Fibroblast of skin of right quadriceps (primary cell): ENCODE results near the gene FSTL3.
"Not testable (repeated sequence)": the region's sequence is repeated elsewhere in the genome, so short reads cannot be mapped to it uniquely, and the experiment has no call there.

ENCODE experiments used
- DNase-seq: peaks from one replicate; pipeline ENCODE4 v3.0.0-alpha.2; 2013

FSTL3 gene

DNA sequence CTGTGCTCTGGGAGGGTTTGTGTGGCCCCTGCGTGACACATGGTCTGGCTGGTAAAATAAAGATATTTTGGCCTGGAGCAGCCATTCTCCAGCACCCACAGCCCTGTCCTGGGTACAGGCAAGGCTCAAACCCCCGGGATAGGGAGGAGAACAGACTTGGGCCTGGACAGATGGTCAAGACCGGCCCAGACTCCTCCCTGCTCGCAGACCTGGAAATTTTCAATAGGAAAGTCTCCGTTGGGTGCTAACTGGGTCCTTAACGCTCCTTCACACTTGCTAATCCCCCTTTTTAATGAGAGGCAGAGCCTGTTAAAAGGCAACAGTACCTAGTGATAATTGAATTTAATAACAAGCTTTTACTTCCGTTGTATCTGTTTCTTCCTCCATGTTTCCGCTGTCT lies 35.1 kb downstream of the FSTL3 start:
- DNase-seq, result no peak

DNA sequence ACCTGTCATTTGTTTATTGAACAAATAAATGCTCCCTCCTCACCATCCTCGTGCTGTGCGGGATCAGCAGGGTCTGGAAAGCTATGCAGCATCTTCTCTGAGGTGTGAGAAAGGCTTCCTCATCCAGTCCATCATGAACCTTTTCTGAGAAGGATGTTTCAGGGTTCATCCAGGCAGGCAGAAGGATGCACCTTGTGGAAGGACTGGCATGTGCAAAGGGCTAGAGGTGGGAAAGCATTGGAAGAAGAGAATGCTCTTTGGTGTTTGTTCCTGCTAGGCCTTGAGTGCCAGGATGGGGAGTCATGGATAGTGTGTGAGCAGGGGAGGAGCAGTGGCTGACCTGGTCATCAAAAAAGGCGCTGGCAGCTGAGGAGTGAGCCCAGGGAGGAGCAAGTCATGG lies 39.2 kb downstream of the FSTL3 start:
- no peak for DNase-seq

DNA sequence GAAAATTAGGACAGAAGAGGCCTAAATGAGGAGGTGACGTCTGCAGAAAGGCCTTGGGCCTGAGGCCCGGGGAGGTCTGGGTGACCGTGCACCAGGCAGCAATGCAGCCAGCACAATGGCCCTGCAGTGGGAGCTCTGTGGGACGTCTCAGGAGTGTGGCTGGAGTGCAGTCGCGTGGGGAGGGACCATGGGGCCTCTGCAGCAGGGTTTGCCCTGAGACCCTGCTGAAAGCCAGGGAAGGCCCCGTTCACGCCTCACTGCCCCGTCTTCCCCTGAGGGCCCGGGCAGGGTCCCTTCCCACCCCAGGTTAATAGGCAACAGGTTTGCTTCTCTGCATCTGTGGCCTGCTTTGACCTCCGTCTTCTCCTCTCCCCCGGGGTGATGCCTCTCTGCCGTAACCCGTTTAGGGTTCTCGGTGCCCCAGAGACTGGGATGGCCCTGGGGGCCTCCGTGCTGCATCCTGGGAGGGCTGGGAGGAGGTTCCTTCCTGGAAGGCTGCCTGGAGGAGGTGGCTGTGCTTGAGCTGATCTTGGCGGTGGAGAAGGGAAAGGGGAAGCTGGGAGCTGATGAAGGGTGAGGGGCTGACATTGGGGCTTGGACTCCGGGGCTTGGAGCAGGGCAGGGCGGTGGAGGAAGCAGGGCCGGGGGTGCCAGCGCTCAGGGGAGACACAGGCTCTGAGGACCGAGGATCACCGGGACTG lies 42.2 kb downstream of the FSTL3 start:
- DNase-seq, result no peak

DNA sequence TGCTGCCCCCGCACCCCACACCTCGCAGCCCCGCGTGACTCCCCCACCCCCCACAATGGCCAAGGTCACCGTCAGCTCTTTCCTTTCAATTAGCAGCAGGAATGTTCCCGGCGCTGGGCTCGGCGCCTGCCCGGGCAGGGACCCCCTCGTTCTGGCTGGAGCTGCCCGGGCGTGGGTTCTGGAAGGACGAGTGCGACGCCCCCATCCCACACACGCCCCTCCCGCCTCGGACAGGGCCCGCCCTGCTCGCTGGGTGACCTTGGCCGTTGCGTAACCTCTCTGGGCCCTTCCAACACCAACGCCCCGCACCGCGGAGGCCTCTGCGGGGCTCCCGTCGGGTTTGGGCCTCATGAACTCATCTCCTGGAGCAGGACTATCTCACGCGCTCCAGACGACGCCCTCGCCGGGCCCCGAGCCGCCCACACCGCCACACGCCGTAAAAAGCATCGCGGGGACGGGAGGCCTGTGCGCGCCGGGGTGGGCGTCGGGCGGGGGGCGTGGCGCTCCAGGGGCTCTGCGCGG lies 42.9 kb downstream of the FSTL3 start:
- DNase-seq, result no peak

DNA sequence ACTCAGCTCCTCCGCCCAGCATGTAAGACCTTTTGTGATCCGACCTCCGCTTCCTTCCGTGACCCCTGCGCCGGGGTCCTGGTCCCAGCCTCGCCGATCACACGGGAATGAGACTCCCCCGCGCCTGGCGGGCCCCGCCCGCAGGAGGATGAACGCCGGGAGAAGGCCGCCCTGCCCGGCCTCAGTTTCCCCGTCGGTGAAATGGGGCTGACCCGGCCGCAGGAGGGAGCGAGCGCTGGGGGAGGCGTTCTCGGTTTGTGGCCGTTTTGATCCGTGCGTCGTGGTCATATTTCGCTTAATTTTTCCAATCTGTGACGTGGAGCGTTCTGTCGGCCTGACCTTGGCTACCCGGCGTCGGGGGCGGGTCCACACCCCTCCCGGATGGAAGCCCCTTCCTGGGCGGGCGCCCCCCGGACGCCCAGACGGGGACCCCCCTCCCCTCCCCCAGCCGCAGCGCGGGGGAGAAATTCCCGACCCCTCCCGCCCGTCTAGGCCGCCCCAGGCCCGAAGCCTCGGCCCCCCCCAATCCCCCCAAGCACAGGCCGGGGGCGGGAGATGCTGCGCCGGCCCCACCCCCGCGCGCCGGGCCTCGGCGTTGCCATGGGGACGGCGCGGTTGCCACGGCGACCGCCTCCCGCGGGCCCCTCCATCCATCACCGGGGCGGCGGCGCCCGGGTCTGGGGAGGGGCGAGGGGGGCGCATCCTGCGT lies 43.6 kb downstream of the FSTL3 start:
- no peak for DNase-seq

DNA sequence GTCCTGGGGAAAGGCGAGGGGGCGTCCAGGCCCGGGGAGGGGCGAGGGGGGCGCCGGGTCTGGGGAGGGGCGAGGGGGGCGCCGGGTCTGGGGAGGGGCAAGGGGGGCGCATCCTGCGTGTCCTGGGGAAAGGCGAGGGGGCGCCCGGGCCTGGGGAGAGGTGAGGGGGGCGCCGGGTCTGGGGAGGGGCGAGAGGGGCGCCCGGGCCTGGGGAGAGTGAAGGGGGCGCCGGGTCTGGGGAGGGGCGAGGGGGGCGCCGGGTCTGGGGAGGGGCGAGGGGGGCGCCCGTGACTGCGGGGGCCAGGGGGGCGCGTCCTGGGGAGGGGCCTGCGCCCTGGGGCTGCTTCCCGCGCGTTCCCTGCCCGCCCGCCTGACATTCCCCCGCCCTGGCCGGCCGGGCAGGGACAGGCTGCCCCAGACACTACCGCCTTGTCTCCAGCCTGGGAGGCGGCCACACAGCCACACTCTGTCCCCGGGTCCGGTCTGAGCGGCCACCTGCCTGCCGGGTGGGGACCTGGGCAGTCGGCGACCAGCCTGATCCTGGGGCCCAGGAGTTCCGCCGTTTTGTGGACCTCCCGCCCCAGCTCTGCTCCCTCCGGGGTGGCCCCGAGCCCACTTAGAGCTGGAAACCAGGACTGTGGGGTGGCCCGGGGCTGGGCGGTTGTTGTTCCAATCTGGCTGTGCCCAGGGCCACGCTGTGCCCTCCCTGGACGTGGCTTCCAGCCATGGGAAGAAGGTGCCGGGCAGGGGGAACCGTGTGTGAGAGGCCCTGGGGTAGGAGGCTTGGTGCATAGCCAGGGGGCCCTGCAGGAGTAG lies 44.4 kb downstream of the FSTL3 start:
- DNase-seq, result no peak

DNA sequence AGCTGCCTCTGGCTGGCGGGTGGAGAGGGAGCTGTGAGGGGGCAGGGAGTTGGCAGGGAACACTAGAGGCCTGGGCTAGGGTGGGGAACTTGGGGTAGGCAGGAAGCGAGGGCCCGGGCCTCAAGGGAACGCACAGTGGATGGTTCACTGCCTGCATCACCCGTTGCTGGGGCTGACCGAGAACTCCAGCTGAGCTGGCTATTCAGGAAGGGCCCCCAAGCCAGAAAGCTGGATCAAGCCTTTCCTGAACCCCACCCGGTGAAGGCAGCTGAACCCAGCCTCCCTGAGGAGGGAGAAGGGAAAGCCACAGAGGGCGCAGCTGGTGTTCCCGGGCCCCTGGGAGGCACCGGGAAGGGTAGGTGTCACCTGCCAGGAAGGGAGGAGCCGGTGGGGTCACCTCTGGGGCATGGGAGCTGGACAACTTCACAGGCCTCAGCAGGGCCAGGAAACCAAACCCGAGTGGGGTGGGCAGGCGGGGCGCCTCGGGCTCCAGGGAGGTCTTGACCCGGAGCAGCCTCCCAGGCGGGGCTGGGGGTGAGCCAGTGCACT lies 46.4 kb downstream of the FSTL3 start:
- DNase-seq, result no peak

DNA sequence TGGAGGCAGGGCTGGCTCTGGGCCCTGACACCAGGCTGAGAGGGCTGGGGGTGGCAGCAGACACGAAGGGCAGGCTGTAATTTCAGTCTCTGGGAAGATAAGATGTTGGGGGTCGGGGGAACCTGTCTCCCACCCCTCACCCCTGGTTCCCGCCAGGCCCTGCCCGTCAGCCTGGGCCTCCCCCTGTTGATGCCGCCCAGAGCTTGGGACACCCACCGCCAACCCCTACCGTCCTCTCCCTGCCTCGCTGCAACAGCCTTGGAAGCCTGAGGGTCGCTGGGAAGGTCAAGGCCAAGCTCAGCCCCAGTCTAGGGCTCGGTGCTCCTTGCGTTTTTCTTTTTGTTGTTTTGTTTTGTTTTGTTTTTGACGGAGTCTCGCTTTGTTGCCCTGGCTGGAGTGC lies 47.1 kb downstream of the FSTL3 start:
- no peak for DNase-seq

DNA sequence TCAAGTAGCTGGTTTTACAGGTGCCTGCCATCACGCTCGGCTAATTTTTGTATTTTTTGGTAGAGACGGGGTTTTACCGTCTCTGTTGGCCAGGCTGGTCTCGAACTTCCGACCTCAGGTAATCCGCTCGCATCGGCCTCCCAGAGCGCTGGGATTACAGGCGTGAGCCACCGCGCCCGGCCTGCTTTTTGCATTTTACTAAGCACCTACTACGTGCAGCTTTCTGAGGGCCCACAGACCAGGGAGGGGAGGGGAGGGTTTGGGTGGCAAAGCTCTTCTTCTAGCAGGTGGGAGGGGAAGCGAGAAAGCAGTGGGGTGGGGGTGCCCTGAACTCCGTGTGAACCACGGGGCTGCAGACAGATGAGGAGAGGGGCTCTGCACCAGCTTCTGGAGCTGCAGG lies 47.5 kb downstream of the FSTL3 start:
- DNase-seq, result no peak

DNA sequence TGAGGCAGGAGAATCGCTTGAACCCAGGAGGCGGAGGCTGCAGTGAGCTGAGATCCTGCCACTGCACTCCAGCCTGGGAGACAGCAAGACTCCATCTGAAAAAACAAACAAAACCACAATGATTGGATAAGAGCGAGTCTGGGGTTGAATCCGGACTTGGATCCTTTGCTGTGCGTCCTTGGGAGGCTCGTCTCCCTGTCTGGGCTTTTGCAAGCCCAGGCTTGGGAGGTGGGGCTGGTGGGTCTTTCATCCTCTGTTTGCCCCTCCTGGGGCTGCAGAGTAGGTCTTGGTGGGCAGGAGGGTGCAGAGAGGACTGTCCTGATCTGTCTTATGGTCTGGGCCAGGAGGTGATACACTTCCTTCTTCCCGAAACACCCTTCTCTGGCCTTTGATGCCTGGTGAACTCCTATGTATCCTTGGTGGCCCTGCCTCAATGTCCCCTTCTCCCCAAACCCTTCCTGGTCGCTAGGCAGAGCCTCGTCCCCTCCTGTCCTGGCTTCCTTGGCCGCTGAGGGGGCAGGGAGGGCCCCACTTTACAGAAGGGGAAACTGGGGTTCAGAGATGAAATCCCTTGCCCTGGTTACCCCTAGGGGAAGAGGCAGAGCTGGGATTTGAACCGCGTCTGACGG lies 49.4 kb downstream of the FSTL3 start:
- DNase-seq, result no peak

DNA sequence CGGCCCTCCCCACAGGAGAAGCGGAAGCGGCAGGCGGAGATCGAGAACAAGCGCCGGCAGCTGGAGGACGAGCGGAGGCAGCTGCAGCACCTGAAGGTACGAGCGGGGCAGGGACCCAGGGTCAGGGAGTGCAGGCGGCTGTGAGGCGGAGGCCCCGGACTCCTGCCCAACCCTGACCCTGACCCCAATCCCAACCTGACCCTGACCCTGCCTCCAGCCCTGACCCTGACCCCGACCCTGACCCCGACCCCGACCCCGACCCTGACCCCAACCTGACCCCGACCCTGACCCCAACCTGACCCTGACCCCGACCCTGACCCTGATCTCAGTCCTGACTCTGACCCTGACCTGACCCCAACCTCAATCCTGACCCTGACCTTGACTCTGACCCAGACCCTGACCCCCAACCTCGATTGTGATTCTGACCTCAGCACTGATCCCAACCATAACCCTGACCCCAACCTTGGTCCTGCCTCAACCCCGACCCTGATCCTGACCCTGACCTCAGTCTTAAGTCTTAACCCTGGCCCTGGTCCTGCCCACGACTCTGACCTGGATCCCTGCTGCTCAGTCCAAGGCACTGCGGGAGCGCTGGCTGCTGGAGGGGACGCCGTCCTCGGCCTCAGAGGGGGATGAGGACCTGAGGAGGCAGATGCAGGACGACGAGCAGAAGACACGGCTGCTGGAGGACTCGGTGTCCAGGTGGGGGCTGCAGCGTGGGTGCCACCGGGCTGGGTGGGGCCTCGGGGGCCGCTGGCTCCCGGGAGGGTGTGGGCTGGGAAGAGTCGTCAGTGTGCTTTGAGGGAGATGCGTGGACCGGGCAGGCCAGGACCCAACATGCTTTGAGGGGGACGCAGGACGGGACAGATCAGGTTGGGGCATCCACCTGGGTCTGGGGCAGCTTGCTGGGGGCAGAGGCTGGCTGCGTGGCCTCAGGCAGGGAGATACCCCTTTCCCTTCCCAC lies 51.1 kb downstream of the FSTL3 start:
- DNase-seq, result no peak

DNA sequence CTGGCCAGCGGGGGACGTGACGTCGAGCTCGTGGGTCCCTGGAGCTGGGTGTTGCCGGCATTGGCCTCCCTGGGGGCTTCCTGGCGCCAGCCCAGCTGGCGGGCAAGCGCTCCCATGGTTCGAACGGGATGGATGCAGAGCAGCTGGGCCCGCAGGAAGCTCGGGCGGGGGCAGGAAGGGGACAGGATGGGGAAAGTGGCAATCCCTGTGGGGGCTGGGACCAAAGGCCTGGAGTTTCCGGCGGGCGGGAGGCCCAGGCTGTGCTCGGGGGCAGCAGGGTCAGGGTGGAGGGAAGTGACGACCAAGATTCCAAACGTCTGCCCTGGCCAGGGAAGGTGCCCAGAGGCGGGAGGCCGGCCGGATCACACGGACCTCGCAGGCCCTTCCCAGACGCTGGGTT lies 51.8 kb downstream of the FSTL3 start:
- DNase-seq, result no peak

DNA sequence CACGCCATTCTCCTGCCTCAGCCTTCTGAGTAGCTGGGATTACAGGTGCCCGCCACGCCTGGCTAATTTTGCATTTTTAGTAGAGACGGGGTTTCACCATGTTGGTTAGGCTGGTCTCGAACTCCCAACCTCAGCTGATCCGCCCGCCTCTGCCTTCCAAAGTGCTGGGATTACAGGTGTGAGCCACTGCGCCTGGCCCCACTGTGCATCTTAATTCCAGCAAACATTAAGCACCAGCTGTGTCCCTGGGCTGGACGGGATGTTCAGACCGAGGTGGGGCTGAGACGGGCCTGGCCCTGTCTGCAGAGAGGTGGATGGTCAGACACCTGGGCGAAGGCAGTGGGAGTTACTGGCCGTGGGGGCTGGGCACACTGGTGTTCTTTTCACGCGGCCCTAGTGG lies 53.4 kb downstream of the FSTL3 start:
- not testable (repeated sequence) for DNase-seq

DNA sequence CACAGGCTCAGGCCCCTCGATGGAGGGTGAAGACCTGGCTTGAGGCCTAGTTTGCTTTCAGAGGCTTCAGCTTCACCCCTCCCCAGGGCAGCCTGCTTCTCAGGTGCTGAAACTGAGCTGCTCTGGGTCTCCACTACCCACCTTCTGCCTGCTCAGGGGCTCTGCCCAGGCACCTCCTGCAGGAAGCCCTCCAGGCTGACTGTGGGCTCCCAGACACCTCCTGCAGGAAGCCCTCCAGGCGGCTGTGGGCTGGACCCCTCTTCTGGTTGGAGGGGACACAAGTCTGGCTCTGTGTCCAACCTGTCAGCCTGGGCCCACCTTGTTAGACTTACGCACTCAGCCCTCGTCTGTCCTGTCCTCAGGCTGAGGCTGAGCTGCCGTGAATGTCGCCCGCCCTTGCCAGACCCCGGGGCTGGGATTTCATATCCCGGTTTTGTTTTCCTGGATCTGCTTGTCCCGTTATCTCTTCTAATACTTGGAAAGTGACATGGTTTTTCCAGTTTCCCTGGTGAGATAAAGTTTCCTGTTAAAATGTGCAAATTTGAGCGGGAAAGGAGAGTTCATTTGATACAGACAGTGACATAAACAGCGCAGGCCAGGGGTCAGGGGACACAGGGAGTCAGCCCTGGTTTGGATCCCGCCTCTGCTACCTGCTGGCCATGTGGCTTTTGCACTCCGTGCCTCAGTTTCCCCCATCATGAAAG lies 53.9 kb downstream of the FSTL3 start:
- no peak for DNase-seq

DNA sequence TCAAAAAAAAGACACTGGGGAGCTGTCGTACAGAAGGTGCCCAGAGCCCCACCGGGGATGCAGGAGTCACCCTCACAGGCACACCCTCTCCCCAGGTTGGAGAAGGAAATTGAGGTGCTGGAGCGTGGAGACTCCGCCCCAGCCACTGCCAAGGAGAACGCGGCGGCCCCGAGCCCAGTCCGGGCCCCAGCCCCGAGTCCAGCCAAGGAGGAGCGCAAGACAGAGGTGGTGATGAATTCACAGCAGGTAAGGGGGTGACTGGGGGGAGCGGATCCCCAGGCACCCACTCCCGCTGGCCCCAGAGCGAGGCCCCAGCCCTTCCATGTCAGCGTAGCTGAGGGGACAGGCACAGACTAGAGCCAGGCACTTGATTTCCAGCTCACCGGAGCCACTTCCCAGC lies 54.8 kb downstream of the FSTL3 start:
- DNase-seq, result no peak

DNA sequence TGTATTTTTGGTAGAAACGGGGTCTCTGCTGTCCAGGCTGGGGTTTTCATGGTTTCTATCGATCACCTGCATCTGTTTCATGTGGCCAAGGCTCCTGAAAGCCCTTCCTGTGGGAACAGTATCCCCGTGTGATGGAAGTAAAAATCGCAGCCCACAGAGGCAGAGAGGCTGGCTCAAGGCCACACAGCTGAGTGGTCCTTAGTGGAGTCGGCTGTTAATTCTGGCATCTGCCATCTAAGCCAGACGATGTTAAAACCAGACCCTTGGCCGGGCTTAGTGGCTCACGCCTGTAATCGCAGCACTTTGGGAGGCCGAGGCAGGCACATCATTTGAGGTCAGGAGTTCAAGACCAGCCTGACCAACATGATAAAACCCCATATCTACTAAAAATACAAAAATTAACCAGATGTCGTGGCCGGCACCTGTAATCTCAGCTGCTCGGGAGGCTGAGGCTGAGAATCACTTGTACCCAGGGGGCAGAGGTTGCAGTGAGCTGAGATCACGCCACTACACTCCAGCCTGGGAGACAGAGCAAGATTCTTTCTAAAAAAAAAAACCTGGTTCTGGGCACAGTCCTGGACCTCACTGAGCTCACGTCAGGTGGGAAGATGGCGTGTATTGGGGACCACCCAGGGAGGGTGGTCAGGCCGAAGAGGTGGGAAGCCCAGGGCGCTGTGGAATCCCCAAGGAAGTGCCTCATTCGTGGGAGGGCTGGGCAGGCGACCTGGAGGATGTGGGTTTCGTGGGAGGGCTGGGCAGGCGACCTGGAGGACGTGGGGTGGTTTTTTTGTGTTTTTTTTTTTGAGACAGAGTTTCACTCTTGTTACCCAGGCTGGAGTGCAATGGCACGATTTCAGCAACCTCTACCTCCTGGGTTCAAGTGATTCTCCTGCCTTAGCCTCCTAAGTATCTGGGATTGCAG lies 56.2 kb downstream of the FSTL3 start:
- no peak for DNase-seq
